Amniotic stem cell (primary cell): ENCODE data around the gene VIPR2.
"Not testable (repeated sequence)": the region's sequence is repeated elsewhere in the genome, so short reads cannot be mapped to it uniquely, and the experiment has no call there.

Source experiments
- DNase-seq: peaks from one replicate; lab custom pipeline; 2025; lab: John Stamatoyannopoulos, UW

VIPR2 gene

GRCh38 chr7:159144758-159145489, at the start of gene VIPR2:
VIPR2 (minus strand) TSS chr7:159144867; CDS start chr7:159144771, 96 bp downstream.
- no peak for DNase-seq

GRCh38 chr7:159193543-159194090, 49.0 kb upstream of the VIPR2 start:
- no peak for DNase-seq

GRCh38 chr7:159192725-159193453, 48.2 kb upstream of the VIPR2 start:
- DNase-seq = no peak

GRCh38 chr7:159192013-159192412, 47.3 kb upstream of the VIPR2 start:
- no peak for DNase-seq

DNA sequence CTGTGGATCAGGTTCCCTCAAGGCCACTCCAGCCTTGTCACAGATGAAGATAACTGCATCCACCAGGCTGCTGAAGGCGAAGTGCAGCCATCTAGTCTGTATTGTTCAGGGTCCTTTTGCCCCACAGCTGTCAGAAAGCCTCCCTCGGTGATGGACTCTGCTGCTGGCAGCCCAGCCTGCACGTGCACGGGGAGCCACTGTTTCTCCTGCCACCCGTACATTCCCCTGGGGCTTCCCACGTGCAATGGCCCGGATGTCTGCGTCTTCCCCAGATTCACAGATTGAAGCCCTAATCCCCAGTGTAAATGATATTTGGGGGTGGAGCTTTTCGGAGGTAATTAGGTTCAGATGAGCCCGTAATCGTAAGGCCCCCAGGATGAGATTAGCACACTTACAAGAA, 46.6 kb upstream of the VIPR2 start:
- no peak for DNase-seq

- DNase-seq = no peak
These were observed 43.3 kb upstream of the VIPR2 start for GRCh38 chr7:159188011-159188410.

- DNase-seq = no peak
These were observed 34.6 kb upstream of the VIPR2 start for GRCh38 chr7:159179241-159179640.

GRCh38 chr7:159177284-159177953, 32.8 kb upstream of the VIPR2 start:
- no peak for DNase-seq

- DNase-seq = no peak
These were observed 31.1 kb upstream of the VIPR2 start for GRCh38 chr7:159175792-159176191.

- not testable (repeated sequence) for DNase-seq
These were observed 30.4 kb upstream of the VIPR2 start for GRCh38 chr7:159175100-159175499.

GRCh38 chr7:159172400-159172799, 27.7 kb upstream of the VIPR2 start:
- no peak for DNase-seq

- DNase-seq = no peak
These were observed 24.7 kb upstream of the VIPR2 start for GRCh38 chr7:159169391-159169790.

DNA sequence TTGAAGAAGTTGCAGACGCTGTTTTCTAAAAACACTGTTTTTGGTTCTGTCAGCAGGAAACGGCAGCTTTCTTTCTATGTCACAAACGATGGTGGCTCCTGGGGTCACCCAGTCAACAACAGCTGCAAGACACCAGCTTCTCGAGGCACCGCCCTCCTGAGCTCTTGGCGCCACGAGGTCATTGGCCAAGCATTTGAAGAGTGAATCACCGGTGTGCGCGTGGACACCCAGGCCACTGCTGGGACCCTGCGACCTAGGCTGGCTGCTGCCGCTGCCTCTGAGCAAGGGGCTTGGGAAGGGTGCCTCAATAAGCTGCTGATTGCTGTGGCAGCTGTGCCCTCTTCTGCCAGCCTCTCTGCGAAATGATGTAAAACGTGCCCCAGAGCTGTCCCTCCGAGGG, 22.5 kb upstream of the VIPR2 start:
- DNase-seq = no peak

DNA sequence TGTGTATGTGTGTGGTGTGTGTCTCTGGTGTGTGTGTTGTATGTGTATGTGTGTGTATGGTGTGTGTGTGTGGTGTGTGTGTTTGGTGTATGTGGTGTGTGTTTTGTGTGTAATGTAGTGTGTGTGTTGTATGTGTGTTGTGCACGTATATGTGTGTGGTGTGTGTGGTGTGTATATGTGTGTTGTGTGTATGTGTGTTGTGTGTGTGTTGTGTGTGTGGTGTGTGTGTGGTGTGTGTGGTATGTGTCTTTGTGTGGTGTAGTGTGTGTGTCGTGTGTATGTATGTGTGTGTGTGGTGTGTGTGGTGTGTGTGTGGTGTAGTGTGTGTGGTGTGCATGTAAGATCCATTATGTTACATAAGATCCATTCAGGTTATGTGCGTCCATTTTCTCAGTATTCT, 21.9 kb upstream of the VIPR2 start:
- DNase-seq = no peak

- no peak for DNase-seq
These were observed 20.7 kb upstream of the VIPR2 start for GRCh38 chr7:159165352-159165751.

- not testable (repeated sequence) for DNase-seq
These were observed 19.1 kb upstream of the VIPR2 start for GRCh38 chr7:159163703-159164301.

DNA sequence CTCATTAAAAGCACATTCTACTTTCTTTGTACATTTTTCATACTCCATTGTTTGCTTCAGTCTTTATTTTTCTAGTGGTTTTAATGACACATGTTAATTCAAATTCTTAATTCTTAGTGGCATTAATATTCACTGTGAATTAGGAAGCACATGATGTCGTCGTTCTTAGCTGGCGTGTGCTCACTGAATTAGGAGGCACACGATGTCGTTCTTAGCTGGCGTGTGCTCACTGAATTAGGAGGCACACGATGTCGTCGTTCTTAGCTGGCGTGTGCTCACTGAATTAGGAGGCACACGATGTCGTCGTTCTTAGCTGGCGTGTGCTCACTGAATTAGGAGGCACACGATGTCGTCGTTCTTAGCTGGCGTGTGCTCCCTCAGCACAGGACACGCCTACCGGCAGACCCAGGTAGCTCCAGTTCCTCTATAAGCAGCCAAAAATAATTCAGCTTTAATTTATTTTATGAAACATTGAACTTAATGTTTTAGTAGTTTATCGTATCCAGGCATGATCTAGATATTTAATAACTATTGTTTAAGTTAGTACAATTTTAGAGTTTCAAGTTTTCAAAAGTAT, 17.5 kb upstream of the VIPR2 start:
- DNase-seq = not testable (repeated sequence)

GRCh38 chr7:159160450-159160849, 15.8 kb upstream of the VIPR2 start:
- DNase-seq = no peak

DNA sequence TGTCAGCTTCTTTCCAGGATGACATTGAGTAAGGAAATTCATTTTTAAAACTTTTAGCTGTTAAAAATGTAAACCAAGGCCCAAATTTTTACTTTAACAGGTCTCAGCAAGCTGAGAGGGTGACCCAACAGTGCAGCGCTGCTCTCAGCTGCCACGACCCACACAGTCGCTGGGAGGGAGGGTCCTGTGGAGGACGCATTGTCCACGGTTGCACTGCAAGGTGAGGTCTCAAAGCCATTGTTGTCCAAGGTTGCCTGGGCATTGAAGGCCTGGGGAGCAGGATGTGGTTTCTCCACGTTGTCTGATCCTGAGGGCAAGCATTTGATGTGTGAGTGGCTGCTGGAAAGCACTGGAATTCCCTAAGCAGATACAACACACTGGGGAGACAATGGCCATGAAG, 15.1 kb upstream of the VIPR2 start:
- no peak for DNase-seq

DNA sequence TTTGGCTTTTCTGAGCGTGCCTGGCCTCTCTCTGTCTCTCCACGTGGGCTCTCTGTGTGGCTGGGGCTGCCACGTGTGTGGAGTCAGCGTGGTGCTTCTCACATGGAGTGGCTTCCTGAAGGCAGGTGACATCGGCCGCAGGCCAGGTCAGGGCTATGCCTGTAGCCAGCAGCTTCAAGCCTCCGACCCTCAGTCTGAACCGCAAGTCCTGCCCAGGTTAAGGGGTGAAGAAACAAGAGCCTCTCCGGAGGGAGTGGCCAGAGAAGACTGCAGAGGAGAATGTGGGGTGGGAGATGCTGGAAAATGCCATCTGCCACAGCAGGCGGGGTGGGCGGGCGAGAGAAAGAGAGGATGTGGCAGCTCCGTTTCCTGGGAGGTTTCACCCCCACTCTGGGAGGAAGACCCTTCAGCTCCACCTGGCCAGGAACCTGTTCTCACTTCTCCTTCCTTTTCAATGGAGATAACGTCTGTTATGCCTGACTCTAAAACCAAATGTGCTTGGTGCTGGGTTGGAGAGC, 14.3 kb upstream of the VIPR2 start:
- DNase-seq = no peak

GRCh38 chr7:159158125-159158887, 13.6 kb upstream of the VIPR2 start:
- DNase-seq = no peak
